Duodenal mucosa (tissue), 2 donors: ENCODE measurements around the gene TCTN1.
"Not testable (repeated sequence)": the region's sequence is repeated elsewhere in the genome, so short reads cannot be mapped to it uniquely, and the experiment has no call there.

Experiments used
- H3K27ac ChIP-seq: one replicate; pipeline ENCODE4 v1.7.0; 2013; ENCODE audit warnings: low read depth, low read length
- H3K27me3 ChIP-seq, 2 donors: one replicate each; pipeline ENCODE4 v1.7.0; 2013; ENCODE audit warnings: low read length in 2 of 2, control low read depth in 1 of 2; ENCODE audit not compliant: insufficient read depth in 2 of 2, control insufficient read depth in 1 of 2
- H3K36me3 ChIP-seq, 2 donors: one replicate each; pipeline ENCODE4 v1.7.0; 2013; ENCODE audit warnings: low read length in 2 of 2, control low read depth in 1 of 2; ENCODE audit not compliant: insufficient read depth in 2 of 2, control insufficient read depth in 1 of 2
- H3K4me1 ChIP-seq, 2 donors: one replicate each; pipeline ENCODE4 v1.7.0; 2013; ENCODE audit warnings: low read length in 2 of 2, control low read depth in 1 of 2; ENCODE audit not compliant: insufficient read depth in 2 of 2, control insufficient read depth in 1 of 2
- H3K4me3 ChIP-seq, 2 donors: one replicate each; pipeline ENCODE4 v1.7.0; 2013; ENCODE audit warnings: low read length in 2 of 2, low read depth in 1 of 2
- H3K9ac ChIP-seq, 2 donors: one replicate each; pipeline ENCODE4 v1.7.0; 2013; ENCODE audit warnings: low read length in 2 of 2, low read depth in 1 of 2
- H3K9me3 ChIP-seq, 2 donors: one replicate each; pipeline ENCODE4 v1.7.0; 2013; ENCODE audit warnings: low read length in 2 of 2, control low read depth in 1 of 2; ENCODE audit not compliant: control insufficient read depth in 1 of 2

Gene TCTN1

GRCh38 chr12:110585231-110585799 is 28.6 kb upstream of the TCTN1 start:
- H3K27me3 ChIP-seq, result no peaks in the 10 kb centered on the region
- no peak overlapping the region for H3K27ac ChIP-seq
- no peak overlapping the region for H3K9ac ChIP-seq
- peaks cover 28 to 33% of the 10 kb centered on the region in 2 donors for H3K4me1 ChIP-seq
- no peaks in the 10 kb centered on the region for H3K36me3 ChIP-seq
- H3K4me3 ChIP-seq, result no peak overlapping the region
- no peaks in the 10 kb centered on the region for H3K9me3 ChIP-seq

- H3K9ac ChIP-seq, H3K9me3 ChIP-seq, H3K4me3 ChIP-seq, H3K27ac ChIP-seq, H3K27me3 ChIP-seq, H3K36me3 ChIP-seq: not testable (repeated sequence)
- peaks cover 37% of the 10 kb centered on the region in 2 donors for H3K4me1 ChIP-seq
Measured at GRCh38 chr12:110587102-110587501, 26.8 kb upstream of the TCTN1 start.

GRCh38 chr12:110590059-110590458 is 23.9 kb upstream of the TCTN1 start:
- H3K27me3 ChIP-seq, result no peaks in the 10 kb centered on the region
- no peaks in the 10 kb centered on the region for H3K36me3 ChIP-seq
- peaks cover 22 to 23% of the 10 kb centered on the region in 2 donors for H3K4me1 ChIP-seq
- no peak overlapping the region for H3K9ac ChIP-seq
- no peak overlapping the region for H3K4me3 ChIP-seq
- no peaks in the 10 kb centered on the region for H3K9me3 ChIP-seq
- no peak overlapping the region for H3K27ac ChIP-seq

DNA sequence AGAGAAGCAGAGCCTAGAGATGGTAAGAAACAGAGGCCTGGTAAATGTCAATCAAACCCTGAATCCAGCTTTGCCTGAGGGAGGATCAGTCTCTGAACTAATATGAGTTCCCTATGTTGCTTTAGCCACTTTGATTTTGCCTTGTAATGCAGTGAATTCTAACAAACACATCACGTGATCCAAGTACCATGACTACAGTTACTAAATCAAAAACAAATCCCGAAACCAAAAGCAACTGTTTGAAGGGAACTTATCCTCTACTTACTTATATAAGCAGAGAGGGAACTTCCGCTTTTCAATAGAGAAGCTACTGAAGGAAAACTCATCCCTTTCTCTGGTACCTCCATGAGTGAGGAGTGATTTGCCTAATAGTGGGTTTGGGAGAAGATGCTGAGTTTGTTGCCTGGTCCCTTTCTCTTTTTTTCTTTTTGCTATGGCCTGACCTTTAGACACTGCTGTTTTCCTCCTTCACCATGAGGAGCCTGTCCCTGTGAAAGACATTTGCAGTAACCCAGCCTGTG is 23.1 kb upstream of the TCTN1 start:
- Histone ChIP-seq H3K36me3 (no peaks in the 10 kb centered on the region), H3K9ac (no peak overlapping the region), H3K4me1 (peaks cover 16 to 21% of the 10 kb centered on the region in 2 donors), H3K27me3 (no peaks in the 10 kb centered on the region), H3K27ac (peak overlapping the region; percentile 72), H3K4me3 (peak overlapping the region in 1 of 2 donors; percentile 2), H3K9me3 (no peaks in the 10 kb centered on the region)

- Histone ChIP-seq H3K27me3 (no peaks in the 10 kb centered on the region), H3K4me3 (peak overlapping the region in 1 of 2 donors; percentile 2), H3K4me1 (peaks cover 16 to 21% of the 10 kb centered on the region in 2 donors), H3K27ac (peak overlapping the region; percentile 72), H3K9me3 (no peaks in the 10 kb centered on the region), H3K9ac (no peak overlapping the region), H3K36me3 (no peaks in the 10 kb centered on the region)
Measured at GRCh38 chr12:110591451-110592051, 22.4 kb upstream of the TCTN1 start.

DNA sequence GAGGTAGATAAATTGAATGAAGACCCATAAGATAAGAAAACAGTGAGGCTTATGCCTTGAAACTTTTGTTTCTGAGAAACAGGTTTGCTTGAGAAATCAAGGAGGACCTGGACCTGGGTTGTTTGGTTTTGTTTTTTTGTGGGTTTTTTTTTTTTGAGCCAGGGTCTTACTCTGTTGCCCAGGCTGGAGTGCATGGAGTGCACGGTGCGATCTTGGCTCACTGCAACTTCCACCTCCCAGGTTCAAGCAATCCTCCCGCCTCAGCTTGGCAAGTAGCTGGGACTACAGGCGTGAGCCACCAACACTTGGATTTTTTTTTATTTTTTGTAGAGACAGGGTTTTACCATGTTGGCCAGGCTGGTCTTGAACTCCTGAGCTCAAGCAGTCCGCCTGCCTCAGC is 21.9 kb upstream of the TCTN1 start:
- H3K4me1 ChIP-seq, result peaks cover 16 to 21% of the 10 kb centered on the region in 2 donors
- H3K9ac ChIP-seq, result no peak overlapping the region
- no peak overlapping the region for H3K4me3 ChIP-seq
- H3K27ac ChIP-seq, result peak overlapping the region; percentile 72
- H3K36me3 ChIP-seq, result no peaks in the 10 kb centered on the region
- H3K27me3 ChIP-seq, result no peaks in the 10 kb centered on the region
- no peaks in the 10 kb centered on the region for H3K9me3 ChIP-seq

DNA sequence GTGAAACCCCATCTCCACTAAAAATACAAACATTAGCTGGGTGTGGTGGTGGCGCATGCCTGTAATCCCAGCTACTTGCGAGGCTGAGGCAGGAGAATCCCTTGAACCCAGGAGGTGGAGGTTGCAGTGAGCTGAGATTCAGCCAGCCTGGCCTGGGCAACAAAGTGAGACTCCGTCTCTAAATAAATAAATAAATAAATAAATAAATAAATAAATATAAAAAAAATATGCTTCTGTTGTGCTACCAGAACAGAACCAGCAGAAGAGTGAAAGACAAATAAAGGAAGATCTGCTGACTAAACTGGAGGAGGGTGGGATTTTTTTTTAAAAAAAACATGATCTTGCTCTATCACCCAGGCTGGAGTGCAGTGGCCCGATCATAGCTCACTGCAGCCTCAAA is 21.0 kb upstream of the TCTN1 start:
- not testable (repeated sequence) for H3K4me3 ChIP-seq, H3K9me3 ChIP-seq, H3K27me3 ChIP-seq, H3K9ac ChIP-seq, H3K27ac ChIP-seq, H3K36me3 ChIP-seq
- peaks cover 16 to 21% of the 10 kb centered on the region in 2 donors for H3K4me1 ChIP-seq

DNA sequence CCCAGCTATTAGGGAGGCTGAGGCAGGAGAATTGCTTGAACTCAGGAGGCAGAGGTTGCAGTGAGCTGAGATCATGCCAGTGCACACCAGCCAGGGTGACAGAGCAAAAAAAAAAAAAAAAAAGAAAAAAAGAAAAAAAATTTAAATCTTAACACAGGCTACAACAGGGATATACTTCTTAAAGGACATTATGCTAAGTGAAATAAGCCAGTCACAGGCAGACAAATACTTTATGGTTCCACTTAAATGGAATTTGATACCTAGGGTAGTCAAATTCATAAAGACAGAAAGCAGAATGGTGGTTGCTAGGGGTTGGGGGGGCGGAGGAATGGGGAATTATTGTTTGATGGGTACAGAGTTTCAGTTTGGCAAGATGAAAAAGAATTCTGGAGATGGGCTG is 16.0 kb upstream of the TCTN1 start:
- Histone ChIP-seq H3K27ac (no peak overlapping the region), H3K27me3 (no peaks in the 10 kb centered on the region), H3K4me3 (no peak overlapping the region), H3K9ac (no peak overlapping the region), H3K9me3 (no peaks in the 10 kb centered on the region), H3K4me1 (no peaks in the 10 kb centered on the region), H3K36me3 (no peaks in the 10 kb centered on the region)

DNA sequence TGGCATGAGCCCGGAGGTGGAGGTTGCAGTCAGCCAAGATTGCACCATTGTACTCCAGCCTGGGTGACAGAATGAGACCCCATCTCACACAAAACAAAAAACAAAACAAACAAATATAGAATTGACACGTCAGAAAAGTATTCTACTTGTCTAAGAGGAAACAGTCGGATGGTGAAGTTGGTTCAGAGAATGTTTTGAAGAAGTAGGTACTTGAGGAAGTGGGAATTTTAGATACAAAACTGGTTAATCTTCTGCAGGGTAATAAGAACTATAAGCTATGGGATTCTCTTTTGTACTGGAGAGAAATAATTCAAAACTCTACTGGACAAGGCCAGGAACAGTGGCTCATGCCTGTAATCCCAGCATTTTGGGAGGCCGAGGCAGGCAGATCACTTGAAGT is 14.6 kb upstream of the TCTN1 start:
- H3K4me1 ChIP-seq, result no peaks in the 10 kb centered on the region
- H3K36me3 ChIP-seq, result no peaks in the 10 kb centered on the region
- no peak overlapping the region for H3K27ac ChIP-seq
- H3K9ac ChIP-seq, result no peak overlapping the region
- no peak overlapping the region for H3K4me3 ChIP-seq
- no peaks in the 10 kb centered on the region for H3K27me3 ChIP-seq
- no peaks in the 10 kb centered on the region for H3K9me3 ChIP-seq

- H3K9me3 ChIP-seq, result no peaks in the 10 kb centered on the region
- H3K4me3 ChIP-seq, result no peak overlapping the region
- no peaks in the 10 kb centered on the region for H3K36me3 ChIP-seq
- no peaks in the 10 kb centered on the region for H3K27me3 ChIP-seq
- H3K27ac ChIP-seq, result no peak overlapping the region
- H3K4me1 ChIP-seq, result no peaks in the 10 kb centered on the region
- no peak overlapping the region for H3K9ac ChIP-seq
Measured at GRCh38 chr12:110600254-110600653, 13.7 kb upstream of the TCTN1 start.
